SK-N-SH (cell line): ENCODE results near the gene DNMT3B. TPM values are rescaled to one million over a fixed set of nuclear protein-coding genes. Genes with fewer than 3 reads are reported as not detected.

Experiments used
- CTCF ChIA-PET: fragments of 300-600, 350-600 bp; formaldehyde crosslinking; extraction: SDS; loops from one replicate; lab custom pipeline; 2021; lab: Yijun Ruan, JAX
- POLR2A ChIA-PET: fragments of 350-600 bp; sonication (Branson Sonifier 250); formaldehyde crosslinking; extraction: SDS; loops from one replicate; lab custom pipeline; 2020; ENCODE audit warnings: antibody characterized with exemption, inconsistent platforms; lab: Yijun Ruan, JAX
- DNase-seq: peaks from one replicate; pipeline ENCODE4 v3.0.0; 2012
- H2AFZ ChIP-seq: fragments of 200-600 bp; sonication (generic); 2 replicates; pipeline ENCODE4 v1.8.1; 2016; ENCODE audit warnings: antibody characterized with exemption, mild to moderate bottlenecking, low read depth
- H3F3A ChIP-seq: fragments of 200-600 bp; sonication (generic); replicated peaks from 2 replicates; pipeline ENCODE3; 2016; ENCODE audit warnings: antibody characterized with exemption, mild to moderate bottlenecking; ENCODE audit not compliant: insufficient read depth
- H3K27ac ChIP-seq, 2 experiments: fragments of 200-500 bp in 1 of 2; fragments of 200-600 bp in 1 of 2; sonication (Bioruptor generic) in 1 of 2; sonication (generic), shearing (Covaris generic) in 1 of 2; 2 replicates each; pipeline versions ENCODE4 v1.5.1 to v1.6.1; 2014 to 2016; ENCODE audit warnings: low read depth in 2 of 2, inconsistent platforms in 1 of 2, low read length in 1 of 2, mild to moderate bottlenecking in 1 of 2, mixed read lengths in 1 of 2
- H3K27me3 ChIP-seq: fragments of 200-600 bp; sonication (generic), shearing (Covaris generic); 2 replicates; pipeline ENCODE4 v1.6.1; 2016; ENCODE audit warnings: mixed run types; ENCODE audit not compliant: insufficient read depth
- H3K36me3 ChIP-seq, 2 experiments: fragments of 200-500 bp in 1 of 2; fragments of 200-600 bp in 1 of 2; sonication (Bioruptor generic) in 1 of 2; sonication (generic) in 1 of 2; replicated peaks in 1 of 2; 2 replicates each; pipeline versions ENCODE3 to v1.5.1; 2014 to 2016; ENCODE audit warnings: low read length in 1 of 2, mild to moderate bottlenecking in 1 of 2; ENCODE audit not compliant: insufficient read depth in 2 of 2, control insufficient read depth in 1 of 2
- H3K4me1 ChIP-seq, 2 experiments: fragments of 200-500 bp in 1 of 2; fragments of 200-600 bp in 1 of 2; sonication (Bioruptor generic) in 1 of 2; sonication (generic), shearing (Covaris generic) in 1 of 2; 2 replicates each; pipeline versions ENCODE4 v1.5.1 to v1.6.1; 2014 to 2016; ENCODE audit warnings: low read depth in 1 of 2, low read length in 1 of 2, mixed run types in 1 of 2; ENCODE audit not compliant: insufficient read depth in 2 of 2, control insufficient read depth in 1 of 2
- H3K4me2 ChIP-seq: fragments of 200-600 bp; sonication (generic), shearing (Covaris generic); 2 replicates; pipeline ENCODE4 v1.6.1; 2017; ENCODE audit warnings: mixed run types
- H3K4me3 ChIP-seq, 2 experiments: fragments of 200-500 bp in 1 of 2; fragments of 200-600 bp in 1 of 2; sonication (Bioruptor generic) in 1 of 2; sonication (generic), shearing (Covaris generic) in 1 of 2; 2 replicates each; pipeline versions ENCODE4 v1.5.1 to v1.8.1; 2014 to 2016; ENCODE audit warnings: low read depth in 2 of 2, inconsistent platforms in 1 of 2, low read length in 1 of 2, mild to moderate bottlenecking in 1 of 2, mixed read lengths in 1 of 2, moderate library complexity in 1 of 2
- H3K79me2 ChIP-seq: fragments of 200-600 bp; sonication (generic); 2 replicates; pipeline ENCODE4 v1.8.1; 2017; ENCODE audit warnings: mild to moderate bottlenecking; ENCODE audit not compliant: insufficient read depth
- H3K9ac ChIP-seq: fragments of 200-600 bp; sonication (generic); 2 replicates; pipeline ENCODE4 v1.6.1; 2017; ENCODE audit warnings: mixed run types
- H3K9me2 ChIP-seq: fragments of 200-600 bp; sonication (generic); 2 replicates; pipeline ENCODE4 v1.6.1; 2017; ENCODE audit warnings: mixed run types
- H3K9me3 ChIP-seq: fragments of 200-600 bp; sonication (generic); 2 replicates; pipeline ENCODE4 v1.6.1; 2017; ENCODE audit warnings: mixed run types, mild to moderate bottlenecking, moderate library complexity
- H4K20me1 ChIP-seq: fragments of 200-600 bp; sonication (generic); 2 replicates; pipeline ENCODE4 v1.6.1; 2017; ENCODE audit warnings: mild to moderate bottlenecking, mixed run types; ENCODE audit not compliant: insufficient read depth
- ELF1 ChIP-seq: IDR thresholded peaks from 2 replicates; pipeline ENCODE4 v1.4.0; 2012
- MXI1 ChIP-seq: IDR thresholded peaks from 2 replicates; pipeline ENCODE4 v1.6.1; 2012; ENCODE audit warnings: mild to moderate bottlenecking, low read depth, low read length, improper control_type of control experiment
- NRF1 ChIP-seq: IDR thresholded peaks from 2 replicates; pipeline ENCODE4 v1.6.1; 2012; ENCODE audit warnings: low read depth, mild to moderate bottlenecking, low read length
- POLR2AphosphoS5 ChIP-seq: IDR thresholded peaks from 2 replicates; pipeline ENCODE4 v1.6.1; 2012; ENCODE audit warnings: low read depth, low read length
- RCOR1 ChIP-seq: fragments of 150-350 bp; IDR thresholded peaks from 2 replicates; pipeline ENCODE4 v1.6.1; 2017; ENCODE audit warnings: antibody characterized with exemption, low read length
- RFX5 ChIP-seq: IDR thresholded peaks from 2 replicates; pipeline ENCODE4 v1.6.1; 2012; ENCODE audit warnings: mild to moderate bottlenecking, improper control_type of control experiment, low read length
- TCF12 ChIP-seq: IDR thresholded peaks from 2 replicates; pipeline ENCODE4 v1.4.0; 2012
- TEAD4 ChIP-seq: IDR thresholded peaks from 2 replicates; pipeline ENCODE4 v1.4.0; 2012; ENCODE audit warnings: mild to moderate bottlenecking, borderline replicate concordance; ENCODE audit not compliant: insufficient read depth
- USF2 ChIP-seq: fragments of 150-350 bp; IDR thresholded peaks from 2 replicates; pipeline ENCODE4 v1.6.1; 2017; ENCODE audit warnings: antibody characterized with exemption, low read length, low read depth, borderline replicate concordance
- ZBTB33 ChIP-seq: IDR thresholded peaks from 2 replicates; pipeline ENCODE4 v1.4.0; 2012; ENCODE audit warnings: low read depth, borderline replicate concordance
- WGBS: methylation state at CpG from one replicate; pipeline ENCODE4 v1.1.6; 2017; ENCODE audit warnings: low lambda C conversion rate; 5-methylcytosine and 5-hydroxymethylcytosine counted together
- polyA plus RNA-seq, 3 experiments: library from polyadenylated mRNA; depleted of rRNA; stranded (reverse); fragments of >200 nt; gene quantifications; 2 replicates each; pipeline ENCODE4 v1.2.3, GENCODE V29; 2012

The DNMT3B gene
- polyA plus RNA-seq, 1 of the 3 experiments (the other 2 are of a cell fraction) = 2.2 TPM

- 89% methylated on average over 2 of the region's 2 CpGs for WGBS
- Histone ChIP-seq H3K4me1 (peaks cover 0 to 3% of the 10 kb centered on the region in 2 experiments; a peak in 1 of 4 replicates), H3K4me2 (no peak overlapping the region), H2AFZ (no peak overlapping the region), H3K27me3 (no peaks in the 10 kb centered on the region), H3K27ac (no peak overlapping the region), H3K9me3 (no peaks in the 10 kb centered on the region), H4K20me1 (peaks cover 41% of the 10 kb centered on the region), H3K9ac (no peak overlapping the region), H3K36me3 (peaks cover 54 to 62% of the 10 kb centered on the region in 2 experiments), H3K79me2 (peaks cover 70% of the 10 kb centered on the region), H3K9me2 (no peaks in the 10 kb centered on the region), H3F3A (no peaks in the 10 kb centered on the region), H3K4me3 (no peak overlapping the region)
- POLR2A ChIA-PET = no interaction called here
- TF ChIP-seq RFX5 = no peak
- no peak for TF ChIP-seq POLR2AphosphoS5
- TF ChIP-seq RCOR1 = no peak
- TF ChIP-seq NRF1 = no peak
- TF ChIP-seq ELF1 = no peak
- no peak for TF ChIP-seq ZBTB33
- CTCF ChIA-PET = no interaction called here
- no peak for DNase-seq
Measured at GRCh38 chr20:32841632-32842031, 79.4 kb downstream of the DNMT3B start.

GRCh38 chr20:32842688-32843524, 80.7 kb downstream of the DNMT3B start:
- peaks cover 0 to 3% of the 10 kb centered on the region in 2 experiments; a peak in 1 of 4 replicates for H3K4me1 ChIP-seq
- WGBS = 97% methylated on average over 8 of the region's 8 CpGs
- H3K27me3 ChIP-seq = no peaks in the 10 kb centered on the region
- no peaks in the 10 kb centered on the region for H3K9me2 ChIP-seq
- H3K9ac ChIP-seq = no peak overlapping the region
- ChIA-PET CTCF (interaction anchor here (0.8 to 1.1 kb wide), 2 partner anchors 9 to 53 kb away, joined by 3 to 4 read pairs; no protein-coding TSS in a partner anchor), POLR2A (no interaction called here)
- no peaks in the 10 kb centered on the region for H3K9me3 ChIP-seq
- no peak overlapping the region for H2AFZ ChIP-seq
- H3F3A ChIP-seq = no peaks in the 10 kb centered on the region
- peaks cover 41% of the 10 kb centered on the region for H4K20me1 ChIP-seq
- no peak overlapping the region for H3K27ac ChIP-seq
- H3K4me3 ChIP-seq = no peak overlapping the region
- DNase-seq = no peak
- H3K4me2 ChIP-seq = no peak overlapping the region
- TF ChIP-seq MXI1 (no peak), TCF12 (no peak), USF2 (no peak), TEAD4 (no peak)
- H3K79me2 ChIP-seq = peaks cover 59% of the 10 kb centered on the region
- peaks cover 61 to 66% of the 10 kb centered on the region in 2 experiments for H3K36me3 ChIP-seq
